Loucy (cell line): ENCODE data around the gene POP4.
"Not testable (repeated sequence)": the region's sequence is repeated elsewhere in the genome, so short reads cannot be mapped to it uniquely, and the experiment has no call there.

Experiments used
- EZH2phosphoT487 ChIP-seq: fragments of 200-600 bp; IDR thresholded peaks from 2 replicates; pipeline ENCODE4 v1.6.1; 2018; ENCODE audit warnings: antibody characterized with exemption, mild to moderate bottlenecking, moderate library complexity, borderline replicate concordance
- TF ChIP-seq, protein P1 (sequence below): fragments of 200-600 bp; sonication (generic); conservative IDR thresholded peaks from 2 replicates; pipeline ENCODE4 v1.5.1; 2014; ENCODE audit warnings: mild to moderate bottlenecking, antibody characterized with exemption, low read length

DNA sequence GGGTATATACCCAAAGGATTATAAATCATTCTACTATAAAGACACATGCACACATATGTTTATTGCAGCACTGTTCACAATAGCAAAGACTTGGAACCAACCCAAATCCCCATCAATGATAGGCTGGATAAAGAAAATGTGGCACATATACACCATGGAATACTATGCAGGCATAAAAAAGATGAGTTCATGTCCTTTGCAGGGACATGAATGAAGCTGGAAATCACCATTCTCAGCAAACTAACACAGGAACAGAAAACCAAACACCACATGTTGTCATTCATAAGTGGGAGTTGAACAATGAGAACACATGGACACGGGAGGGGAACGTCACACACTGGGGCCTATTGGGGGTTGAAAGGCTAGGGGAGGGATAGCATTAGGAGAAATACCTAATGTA is 47.0 kb upstream of the POP4 start:
- TF ChIP-seq, protein P1, sequence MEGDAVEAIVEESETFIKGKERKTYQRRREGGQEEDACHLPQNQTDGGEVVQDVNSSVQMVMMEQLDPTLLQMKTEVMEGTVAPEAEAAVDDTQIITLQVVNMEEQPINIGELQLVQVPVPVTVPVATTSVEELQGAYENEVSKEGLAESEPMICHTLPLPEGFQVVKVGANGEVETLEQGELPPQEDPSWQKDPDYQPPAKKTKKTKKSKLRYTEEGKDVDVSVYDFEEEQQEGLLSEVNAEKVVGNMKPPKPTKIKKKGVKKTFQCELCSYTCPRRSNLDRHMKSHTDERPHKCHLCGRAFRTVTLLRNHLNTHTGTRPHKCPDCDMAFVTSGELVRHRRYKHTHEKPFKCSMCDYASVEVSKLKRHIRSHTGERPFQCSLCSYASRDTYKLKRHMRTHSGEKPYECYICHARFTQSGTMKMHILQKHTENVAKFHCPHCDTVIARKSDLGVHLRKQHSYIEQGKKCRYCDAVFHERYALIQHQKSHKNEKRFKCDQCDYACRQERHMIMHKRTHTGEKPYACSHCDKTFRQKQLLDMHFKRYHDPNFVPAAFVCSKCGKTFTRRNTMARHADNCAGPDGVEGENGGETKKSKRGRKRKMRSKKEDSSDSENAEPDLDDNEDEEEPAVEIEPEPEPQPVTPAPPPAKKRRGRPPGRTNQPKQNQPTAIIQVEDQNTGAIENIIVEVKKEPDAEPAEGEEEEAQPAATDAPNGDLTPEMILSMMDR: not testable (repeated sequence)
- TF ChIP-seq EZH2phosphoT487: not testable (repeated sequence)
